Inflammatory macrophage treated with lipopolysaccharide for 1 hour (primary cell): ENCODE data around the gene BRF1.
A peak's percentile ranks its signal among the peaks of the same experiment; 100 is the strongest.
"Not testable (repeated sequence)": the region's sequence is repeated elsewhere in the genome, so short reads cannot be mapped to it uniquely, and the experiment has no call there.

Experiments
- DNase-seq, 2 donors: peaks; one replicate each; pipeline ENCODE4 v3.0.0-alpha.2; 2020 to 2022

BRF1 gene

DNA sequence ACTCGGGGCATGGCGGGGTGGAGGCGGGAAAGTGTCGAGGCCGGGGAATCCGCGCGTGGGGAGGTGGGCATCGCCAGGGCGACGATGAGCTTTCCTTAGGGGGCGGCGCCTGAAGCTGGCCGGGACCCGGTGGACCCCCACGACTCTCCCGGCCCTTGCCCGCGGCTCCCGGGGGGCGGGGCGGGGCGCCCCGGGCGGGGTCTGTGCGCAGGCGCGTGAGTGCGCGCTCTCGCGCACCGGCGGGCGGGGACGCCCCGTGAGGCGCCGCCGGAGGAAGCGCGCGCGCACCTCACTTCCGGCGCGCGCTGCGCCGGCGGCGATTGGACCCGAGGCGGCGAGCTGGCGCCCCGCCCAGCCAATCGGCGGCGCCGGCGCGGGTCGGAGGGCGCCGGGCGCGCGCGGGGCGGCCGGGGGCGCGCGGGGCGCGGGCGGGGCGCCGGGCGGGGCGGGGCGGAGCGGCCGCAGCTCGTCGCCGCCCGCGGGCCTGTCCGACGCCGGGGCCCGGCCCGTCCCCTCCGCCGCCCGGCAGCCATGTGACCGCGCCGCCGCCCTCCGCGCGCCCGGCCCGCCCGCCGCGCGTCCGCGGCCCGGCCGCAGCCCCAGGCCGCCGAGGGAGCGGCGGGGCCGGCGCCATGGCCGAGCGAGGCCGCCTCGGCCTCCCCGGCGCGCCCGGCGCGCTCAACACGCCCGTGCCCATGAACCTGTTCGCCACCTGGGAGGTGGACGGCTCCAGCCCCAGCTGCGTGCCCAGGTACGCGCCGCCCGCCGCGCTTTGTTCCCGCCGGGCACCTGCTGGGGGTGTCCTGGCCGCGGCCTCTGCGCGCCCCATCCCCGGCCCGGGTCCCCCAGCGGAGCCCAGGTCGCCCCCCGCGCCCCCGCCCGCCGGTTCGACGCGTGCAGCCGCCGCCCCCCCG, 13.7 kb upstream of the BRF1 start, which contains the start of gene PACS2:
TSS of gene PACS2 (plus strand) at position 462 of the 914 bp plus-strand sequence. CDS start at position 633, 171 bp downstream.
- peak; percentile 75 to 88 for DNase-seq

DNA sequence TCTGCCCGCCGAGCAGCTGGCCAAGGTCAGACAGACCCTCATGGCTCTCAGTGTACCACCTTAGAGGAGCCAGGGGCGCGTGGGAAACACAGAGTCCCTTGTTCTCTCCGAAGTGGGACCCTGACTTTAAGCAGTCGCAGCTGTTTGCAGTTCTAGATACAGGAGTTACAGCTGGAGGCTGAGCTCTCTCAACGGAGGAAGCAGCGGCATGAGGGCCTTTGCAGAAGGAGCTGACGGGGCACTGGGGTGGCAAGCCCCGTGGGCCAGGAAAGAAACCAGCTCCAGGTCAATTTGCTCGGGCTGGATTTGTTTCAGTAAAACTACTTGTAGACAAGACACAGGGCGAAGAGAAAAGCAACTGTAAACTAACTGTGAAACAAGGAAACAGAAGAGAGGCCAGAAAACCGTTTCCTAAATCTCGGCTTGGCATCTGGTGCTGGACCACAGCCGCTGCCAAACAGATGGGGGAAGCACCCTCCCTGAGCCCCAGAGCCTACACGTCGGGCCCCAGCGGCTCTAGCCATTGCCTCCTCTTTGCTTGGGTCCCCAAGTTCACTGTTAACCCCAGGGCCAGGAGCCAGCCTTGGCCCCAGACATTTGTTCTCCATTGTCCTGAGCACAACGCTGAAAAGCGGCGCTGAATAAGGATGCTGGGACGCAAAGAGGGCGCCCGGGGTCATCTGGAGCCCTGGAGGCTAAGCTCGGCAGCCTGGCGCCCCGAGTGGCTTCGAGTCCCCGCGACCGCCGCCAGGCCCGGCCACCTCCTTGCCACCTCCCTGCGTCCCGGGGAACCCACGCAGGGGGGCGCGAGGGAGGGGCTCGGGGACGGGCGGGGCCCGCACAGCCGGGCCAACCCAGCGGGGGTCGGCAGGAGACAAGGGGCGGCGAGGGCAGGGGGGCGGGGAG, 12.8 kb upstream of the BRF1 start:
- no peak for DNase-seq

DNA sequence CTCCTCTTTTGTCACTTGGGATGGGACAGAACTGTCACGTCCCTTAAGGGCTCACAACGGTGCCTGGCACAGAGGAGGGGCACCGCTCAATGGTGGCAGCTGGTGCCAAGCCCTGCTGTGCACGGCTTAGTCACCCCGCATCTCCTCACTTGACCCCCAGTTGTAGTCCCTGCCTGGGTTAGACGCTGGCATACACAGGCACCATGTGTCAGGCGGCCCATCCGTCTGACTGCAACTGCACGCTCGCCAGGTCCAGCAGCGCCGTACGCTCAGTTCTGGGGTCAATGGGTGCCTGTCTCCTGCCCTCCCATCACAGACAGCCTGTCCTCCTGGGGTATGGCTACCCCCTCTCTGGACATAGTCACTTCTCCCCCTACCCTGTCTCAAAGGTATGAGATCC, 12.2 kb upstream of the BRF1 start:
- no peak for DNase-seq

DNA sequence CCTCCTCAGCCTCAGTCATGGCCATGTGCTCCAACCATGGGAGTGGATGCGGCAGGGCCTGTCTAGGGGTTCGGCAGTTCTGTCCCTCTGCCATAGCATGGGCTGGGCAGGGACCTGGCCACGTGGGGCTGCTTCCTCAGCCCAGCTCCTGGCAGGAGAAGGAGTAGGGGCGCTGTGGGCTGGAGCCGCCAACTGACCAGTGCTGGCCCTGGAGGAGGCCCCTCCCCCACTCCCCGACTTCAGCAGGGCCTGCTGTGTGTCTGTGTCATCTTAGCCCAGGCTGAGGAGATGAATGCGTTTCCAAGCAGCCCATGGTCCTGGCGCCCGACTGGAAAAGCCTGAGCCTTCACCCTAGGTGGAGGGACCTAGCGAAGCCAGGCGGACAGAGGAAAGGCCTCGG, 11.0 kb upstream of the BRF1 start:
- DNase-seq, result no peak

DNA sequence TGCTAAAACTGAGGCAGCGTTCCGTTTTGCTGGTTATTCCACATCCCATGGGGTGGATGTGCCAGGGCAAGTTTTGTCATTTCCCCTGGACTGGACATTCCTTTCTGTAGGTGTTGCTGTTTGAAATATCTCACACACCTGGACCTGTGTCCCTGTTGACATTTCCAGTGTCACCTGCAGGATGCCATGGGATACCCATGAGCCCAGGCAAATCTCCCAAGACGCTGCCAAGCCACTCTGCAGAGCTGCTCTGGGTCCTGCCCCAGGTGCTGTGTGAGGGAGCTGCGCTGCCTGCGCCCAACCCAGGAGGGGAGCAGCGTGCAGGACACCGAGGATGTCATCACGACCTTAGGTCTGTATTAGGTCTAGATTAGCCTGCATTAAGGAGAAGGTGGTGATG, 8.6 kb upstream of the BRF1 start:
- no peak for DNase-seq

DNA sequence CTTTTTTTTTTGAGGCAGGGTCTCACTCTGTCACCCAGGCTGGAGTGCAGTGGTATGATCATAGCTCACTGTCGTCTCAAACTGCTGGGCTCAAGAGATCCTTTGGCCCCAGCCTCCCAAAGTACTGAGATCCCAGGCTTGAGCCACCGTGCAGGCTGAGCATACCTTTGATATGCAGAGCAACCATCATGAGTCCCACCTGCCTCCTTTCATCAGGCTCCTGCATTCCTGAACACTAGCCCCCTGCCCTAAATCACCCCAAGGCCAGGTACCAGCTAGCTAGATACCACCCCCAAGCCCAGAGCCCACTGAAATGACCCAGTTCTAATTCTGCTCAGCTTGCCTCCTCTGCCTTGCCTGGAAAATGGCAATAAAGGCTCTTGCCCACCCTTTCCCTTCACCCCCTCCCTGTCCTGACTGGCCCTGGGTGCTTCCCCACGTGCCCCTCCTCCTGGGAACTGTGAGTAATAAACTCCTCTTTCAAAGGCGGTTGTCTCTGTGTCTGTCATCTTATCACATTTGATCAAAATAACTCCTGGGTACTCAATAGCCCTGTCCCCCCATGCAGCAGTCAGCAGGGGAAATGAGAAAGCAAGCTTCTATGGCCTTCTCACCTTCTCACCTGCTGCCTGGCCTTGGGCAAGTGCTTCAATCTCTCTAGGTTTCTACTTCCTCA, 6.4 kb upstream of the BRF1 start:
- DNase-seq, result no peak

DNA sequence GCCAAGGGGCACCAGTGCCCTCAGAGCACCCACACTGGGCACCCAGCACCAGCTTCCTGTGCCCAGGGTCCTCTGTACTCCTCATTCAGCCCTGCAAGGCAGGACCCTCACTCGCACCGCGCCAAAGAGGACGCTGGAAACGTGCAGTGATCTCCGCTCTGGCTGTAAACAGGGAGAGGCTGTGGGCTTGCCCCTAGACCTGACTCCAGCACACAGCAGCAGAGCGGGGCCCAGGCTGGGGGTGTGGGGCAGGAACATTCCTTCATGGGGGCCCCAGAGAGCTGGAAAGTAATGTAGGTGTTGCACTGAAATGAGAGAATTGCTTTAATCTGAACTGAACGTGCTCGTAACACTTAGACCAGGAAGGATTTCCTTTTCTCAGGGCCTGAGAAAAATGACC, 5.0 kb upstream of the BRF1 start:
- DNase-seq, result no peak

DNA sequence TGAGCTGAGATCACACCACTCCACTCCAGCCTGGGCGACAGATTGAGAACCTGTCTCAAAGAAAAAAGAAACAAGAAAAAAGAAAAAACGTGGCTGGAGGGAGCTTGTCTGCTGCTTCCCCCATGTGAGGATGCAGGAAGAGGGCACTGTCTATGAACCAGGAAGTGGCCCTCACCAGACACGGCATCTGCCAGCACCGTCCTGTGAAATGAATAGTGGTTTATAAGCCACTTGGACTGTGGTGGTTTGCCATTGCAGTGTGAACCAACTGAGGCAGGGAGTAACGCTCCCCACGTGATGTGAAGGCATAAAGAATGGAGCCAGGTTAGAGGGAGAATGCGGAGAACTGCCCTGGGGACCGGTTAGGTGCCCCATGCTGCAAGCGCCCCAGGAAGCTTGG, 4.5 kb upstream of the BRF1 start:
- no peak for DNase-seq

DNA sequence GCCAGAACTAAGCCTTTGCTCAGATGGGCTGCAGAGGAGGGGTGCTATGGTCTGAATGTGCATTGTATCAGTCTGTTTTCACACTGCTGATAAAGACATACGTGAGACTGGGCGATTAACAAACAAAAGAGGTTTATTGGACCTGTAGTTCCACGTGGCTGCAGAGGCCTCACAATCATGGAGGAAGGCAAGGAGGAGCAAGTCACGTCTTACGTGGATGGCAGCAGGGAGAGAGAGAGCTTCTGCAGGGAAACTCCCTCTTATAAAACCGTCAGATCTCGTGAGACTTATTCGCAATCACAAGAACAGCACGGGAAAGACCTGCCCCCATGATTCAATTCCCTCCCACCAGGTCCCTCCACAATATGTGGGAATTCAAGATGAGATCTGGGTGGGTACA, 3.8 kb upstream of the BRF1 start:
- no peak for DNase-seq

DNA sequence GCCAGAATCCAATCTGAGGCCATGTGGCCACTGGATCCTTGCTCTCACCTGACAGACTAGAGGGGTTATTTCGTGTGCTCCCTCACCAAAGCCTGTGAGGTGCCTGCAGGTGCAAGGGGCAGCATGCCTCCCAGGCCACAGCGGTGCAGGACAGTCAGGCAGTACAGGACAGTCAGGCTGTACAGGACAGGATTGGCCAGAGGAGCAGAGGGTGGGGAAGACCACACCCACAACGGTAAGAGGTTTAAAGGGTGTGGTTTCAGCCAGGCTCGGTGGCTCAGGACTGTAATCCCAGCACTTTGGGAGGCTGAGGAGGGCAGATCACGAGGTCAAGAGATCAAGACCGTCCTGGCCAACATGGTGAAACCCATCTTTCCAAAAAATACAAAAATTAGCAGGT, 3.1 kb upstream of the BRF1 start:
- DNase-seq, result no peak

DNA sequence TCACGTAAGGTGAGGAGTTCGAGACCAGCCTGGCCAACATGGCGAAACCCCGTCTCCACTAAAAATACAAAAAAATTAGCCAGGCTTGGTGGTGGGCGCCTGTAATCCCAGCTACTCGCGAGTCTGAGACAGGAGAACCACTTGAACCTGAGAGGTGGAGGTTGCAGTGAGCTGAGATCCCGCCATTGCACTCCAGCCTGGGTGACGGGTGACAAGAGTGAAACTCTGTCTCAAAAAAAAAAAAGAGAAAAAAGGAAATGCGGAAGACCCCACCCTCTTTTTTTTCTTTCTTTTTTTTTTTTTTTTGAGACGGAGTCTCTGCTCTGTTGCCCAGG, 1.1 kb upstream of the BRF1 start:
- DNase-seq, result not testable (repeated sequence)

DNA sequence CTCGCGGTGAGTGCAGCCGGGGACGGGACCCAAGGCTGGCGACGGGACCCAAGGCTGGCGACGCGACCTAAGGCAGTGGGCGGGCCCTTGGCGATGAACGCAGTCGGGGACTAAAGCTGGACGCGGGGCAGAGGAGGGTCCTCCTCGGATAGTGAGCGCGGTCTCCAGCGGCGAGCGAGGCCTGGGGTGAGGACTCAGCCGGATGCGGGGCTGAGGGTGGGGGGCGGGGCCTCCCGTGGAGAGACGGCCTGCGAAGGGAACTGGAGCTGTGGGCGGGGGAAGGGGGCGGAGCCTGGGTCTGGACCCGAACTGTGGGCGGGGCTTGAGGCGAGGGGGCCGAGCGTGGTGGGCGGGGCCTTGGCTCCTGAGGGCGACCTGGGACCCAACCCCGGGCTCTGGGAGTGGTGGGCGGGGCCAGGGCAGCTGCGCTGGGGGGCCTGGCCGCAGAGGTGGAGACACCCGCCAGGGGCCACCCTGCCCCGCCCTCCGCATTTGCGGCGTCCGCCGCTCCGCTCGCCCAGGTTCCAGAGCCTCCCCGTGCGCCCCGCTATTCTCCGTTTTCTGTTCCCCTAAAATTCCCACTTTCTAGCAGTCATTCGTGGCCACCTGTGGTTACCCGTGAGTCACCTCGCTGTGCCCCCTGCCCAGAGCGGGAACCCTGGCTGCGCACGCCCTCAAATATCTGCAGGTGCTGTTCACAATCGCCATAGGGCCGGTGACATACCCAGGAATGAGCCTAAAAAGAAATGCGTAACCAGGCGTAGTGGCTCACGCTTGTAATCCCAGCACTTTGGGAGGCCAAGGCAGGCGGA, 508 bp upstream of the BRF1 start:
- DNase-seq, result peak; percentile 92 to 98

DNA sequence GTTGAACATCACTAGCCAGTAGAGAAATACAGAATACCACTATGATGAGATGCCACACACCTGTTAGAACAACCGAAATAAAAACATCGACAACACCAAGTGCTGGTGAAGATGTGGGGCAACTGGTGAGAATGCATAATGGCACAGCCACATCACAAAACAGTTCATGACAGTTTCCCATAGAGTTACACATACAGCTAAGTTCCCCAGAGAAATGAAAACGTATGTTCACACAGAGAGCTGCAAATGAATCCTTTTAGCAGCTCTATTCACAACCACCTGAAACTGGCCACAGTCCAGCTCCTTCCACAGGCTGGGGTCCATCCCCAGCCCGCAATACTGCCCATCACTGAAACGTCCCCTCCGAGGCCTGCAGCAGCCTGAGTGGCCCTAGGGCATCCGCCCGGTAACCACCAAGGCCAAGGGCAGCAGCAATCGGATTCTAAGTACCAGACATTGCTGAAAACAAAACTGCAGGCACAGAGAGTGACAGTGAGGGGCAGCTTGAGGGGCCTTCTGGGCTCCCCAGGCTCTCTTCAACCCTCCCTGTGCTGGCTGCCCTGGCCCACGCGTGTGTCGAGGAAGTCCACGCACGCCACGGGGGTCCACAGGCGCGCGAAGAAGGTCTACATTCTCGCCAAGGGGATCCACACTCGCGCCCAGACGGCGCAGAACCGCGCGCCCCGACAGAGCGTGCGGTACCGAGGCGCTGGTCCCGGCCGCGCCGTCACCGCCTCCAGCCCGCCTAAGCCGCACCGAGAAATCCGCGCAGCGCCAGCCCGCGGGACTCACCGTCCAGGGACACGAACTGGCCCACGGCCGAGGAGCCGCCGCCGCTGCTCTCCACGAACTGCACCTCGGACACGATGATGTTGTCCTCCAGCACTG, 903 bp downstream of the BRF1 start:
- DNase-seq, result peak in 1 of 2 donors; percentile 18

DNA sequence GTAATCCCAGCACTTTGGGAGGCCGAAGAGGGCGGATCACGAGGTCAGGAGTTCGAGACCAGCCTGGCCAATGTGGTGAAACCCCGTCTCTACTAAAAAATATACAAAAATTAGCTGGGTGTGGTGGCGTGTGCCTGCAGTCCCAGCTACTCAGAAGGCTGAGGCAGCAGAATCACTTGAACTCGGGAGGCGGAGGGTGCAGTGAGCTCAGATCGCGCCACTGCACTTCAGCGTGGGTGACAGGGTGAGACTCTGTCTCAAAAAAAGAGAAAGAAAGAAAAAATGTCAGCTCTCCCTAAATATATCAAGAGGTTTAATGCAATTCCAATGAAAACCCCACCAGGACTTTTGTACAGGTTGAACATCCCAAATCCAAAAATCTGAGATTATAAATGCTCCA, 3.5 kb downstream of the BRF1 start:
- DNase-seq, result not testable (repeated sequence)

DNA sequence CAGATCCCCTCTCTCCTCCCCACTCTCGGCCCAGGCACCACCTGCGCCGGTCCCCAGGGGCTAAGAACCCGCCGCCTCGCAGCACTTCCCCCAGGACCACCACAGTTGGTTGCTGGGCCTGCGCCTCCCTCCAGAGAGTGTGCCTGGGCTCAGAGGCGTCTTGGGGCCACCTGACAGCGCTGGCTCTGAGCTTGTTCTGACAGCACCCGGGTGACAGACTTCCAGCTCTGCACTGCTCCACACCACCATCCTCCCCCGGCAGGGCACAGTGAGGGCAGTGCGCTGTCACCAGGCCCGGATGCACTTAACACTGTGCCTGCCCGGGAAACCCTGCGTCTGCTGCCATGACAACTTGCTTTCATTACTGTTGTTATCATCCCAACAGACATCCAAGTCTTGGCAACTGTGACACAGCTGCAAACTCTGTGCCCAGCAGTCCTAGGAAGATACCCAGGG, 6.6 kb downstream of the BRF1 start:
- DNase-seq, result no peak

DNA sequence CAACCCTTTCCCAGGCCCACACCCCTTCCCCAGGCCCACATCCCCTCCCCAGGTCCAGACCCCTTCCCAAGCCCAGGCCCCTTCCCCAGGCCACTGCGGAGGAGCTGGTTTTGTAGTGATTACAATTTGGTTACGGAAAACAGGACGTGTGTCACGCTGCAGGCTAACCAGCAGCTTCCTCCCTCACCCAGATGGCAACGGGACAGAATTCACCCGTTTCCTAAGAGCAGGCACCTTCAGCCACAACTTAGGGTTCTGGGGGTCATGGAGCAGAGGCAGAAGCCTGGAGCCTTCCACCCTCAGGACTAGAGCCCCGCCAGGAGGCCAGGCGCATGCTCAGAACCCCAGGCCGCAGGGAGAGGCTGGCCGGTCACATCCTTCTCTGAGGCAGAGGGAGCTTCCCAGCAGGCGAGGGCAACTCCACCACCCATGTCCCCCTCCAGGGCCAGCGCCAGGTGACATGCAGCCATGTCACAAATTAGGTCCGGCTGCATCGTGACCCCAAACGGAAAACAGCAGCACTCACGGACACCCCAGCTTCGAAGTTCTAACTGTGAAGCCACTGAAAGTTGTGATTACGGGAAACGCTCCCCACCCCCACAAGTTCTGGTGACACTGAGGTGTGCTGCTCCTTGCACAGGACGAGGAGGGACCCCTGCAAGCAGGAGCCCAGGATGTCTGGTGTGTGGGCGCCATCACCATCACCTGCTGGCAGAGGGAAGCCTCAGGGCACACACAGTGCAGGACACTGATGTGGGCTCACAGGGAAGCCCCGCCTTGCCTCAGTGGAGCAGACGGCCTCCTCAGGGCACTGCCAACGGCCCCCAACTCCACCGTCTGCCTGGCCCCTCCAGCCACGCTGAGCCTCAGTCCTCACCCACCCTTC, 7.7 kb downstream of the BRF1 start:
- no peak for DNase-seq

DNA sequence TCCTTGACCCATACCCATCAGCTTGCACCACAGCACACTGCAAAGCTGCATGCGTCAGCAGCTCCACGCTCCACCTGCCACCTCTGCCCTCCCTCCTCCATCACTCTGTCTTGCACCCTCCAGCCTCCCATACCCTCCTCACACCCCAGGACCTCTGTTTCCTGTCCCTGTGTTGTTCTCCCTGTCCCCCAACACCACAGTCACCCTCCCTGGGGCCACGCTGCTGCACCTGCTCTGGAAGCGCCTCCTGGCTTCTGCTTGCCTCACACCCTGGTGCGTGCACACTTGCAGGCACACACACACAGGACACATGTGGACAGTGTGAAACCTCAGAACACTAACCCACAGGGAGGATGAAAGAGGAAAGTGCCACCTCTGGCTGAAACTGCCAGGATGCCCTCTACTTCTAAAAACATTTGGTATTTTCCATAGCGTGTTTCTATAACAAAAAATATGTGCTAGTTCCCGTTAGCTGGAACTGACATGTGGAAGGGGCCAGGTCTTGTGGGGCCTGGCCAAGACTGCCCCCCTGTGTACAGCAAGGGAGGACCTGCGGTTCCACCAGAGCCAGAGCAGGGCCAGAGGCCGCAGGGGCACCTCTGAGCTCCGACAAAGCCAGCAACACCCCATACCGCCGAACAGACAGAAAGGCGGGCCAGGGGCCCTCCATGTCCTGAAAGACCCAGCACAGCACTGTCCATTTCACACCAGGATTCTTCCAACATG, 10.0 kb downstream of the BRF1 start:
- DNase-seq, result no peak

DNA sequence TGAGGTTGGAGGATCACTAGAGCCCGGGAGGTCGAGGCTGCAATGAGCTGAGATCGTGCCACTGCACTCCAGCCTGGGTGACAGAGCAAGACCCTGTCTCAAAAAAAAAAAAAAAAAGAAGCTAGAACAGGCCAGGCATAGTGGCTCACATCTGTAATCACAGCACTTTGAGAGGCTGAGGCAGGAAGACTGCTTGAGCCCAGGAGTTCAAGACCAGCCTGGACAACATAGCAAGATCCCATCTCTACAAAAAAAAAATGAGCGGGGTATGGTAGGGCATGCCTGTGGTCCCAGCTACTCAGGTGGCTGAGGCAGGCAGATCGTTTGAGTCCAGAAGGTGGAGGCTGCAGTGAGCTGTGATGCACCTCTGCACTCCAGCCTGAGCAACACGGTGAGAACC, 11.9 kb downstream of the BRF1 start:
- DNase-seq, result not testable (repeated sequence)
